HepG2 (cell line): ENCODE measurements around the gene C20orf204. TPM values are rescaled to one million over a fixed set of nuclear protein-coding genes. Genes with fewer than 3 reads are reported as not detected.

Experiments
- ATAC-seq: fragments of 200-7000 bp; cut with Tn5 transposase; 3 replicates; pipeline ENCODE4 v1.9.1; 2020; ENCODE audit warnings: mild to moderate bottlenecking, moderate library complexity
- BruUV-seq: library from RNA; stranded (reverse); fragments of 400-500 nt; replicated peaks from 2 replicates; lab custom pipeline; 2021; lab: Mats Ljungman, UMichigan
- CTCF ChIA-PET: fragments of 300-600 bp; formaldehyde crosslinking; extraction: SDS; loops from one replicate; lab custom pipeline; 2021; ENCODE audit warnings: low total read pairs, inconsistent platforms, low intra/inter-chr PET ratio; lab: Yijun Ruan, JAX
- POLR2A ChIA-PET: fragments of 350-600 bp; sonication (Branson Sonifier 250); formaldehyde crosslinking; loops from one replicate; lab custom pipeline; 2020; ENCODE audit warnings: antibody characterized with exemption, inconsistent platforms; lab: Yijun Ruan, JAX
- DNase-seq: peaks from one replicate; pipeline ENCODE4 v3.0.0-alpha.2; 2015; ENCODE audit warnings: low spot score
- FAIRE-seq: peaks from 3 replicates; lab custom pipeline; 2011; peaks lifted over from hg19 to GRCh38; lab: Jason Lieb, UNC
- H2AFZ ChIP-seq: one replicate; pipeline ENCODE4 v1.6.1; 2011; ENCODE audit warnings: low read length, inconsistent platforms
- H3K27ac ChIP-seq: fragments of 300-600 bp; 3 replicates; pipeline ENCODE4 v1.8.0; 2011; ENCODE audit warnings: mixed run types, mild to moderate bottlenecking, mixed read lengths, low read length, inconsistent platforms; ENCODE audit not compliant: insufficient read depth; ENCODE audit errors: extremely low read length
- H3K27me3 ChIP-seq, 2 experiments: fragments of 200-600 bp in 1 of 2; 2 replicates in 1 of 2; 3 replicates in 1 of 2; pipeline versions ENCODE4 v1.6.0 to v1.8.0; 2011; ENCODE audit warnings: low read length in 2 of 2, mild to moderate bottlenecking in 2 of 2, moderate library complexity in 2 of 2, inconsistent platforms in 1 of 2; ENCODE audit not compliant: insufficient read depth in 2 of 2, control insufficient read depth in 1 of 2
- H3K36me3 ChIP-seq, 2 experiments: fragments of 200-600 bp in 1 of 2; replicated peaks in 1 of 2; 2 replicates in 1 of 2; 3 replicates in 1 of 2; pipeline versions ENCODE4 v1.5.1 to v1.8.0; 2011; ENCODE audit warnings: low read length in 2 of 2, inconsistent platforms in 1 of 2; ENCODE audit not compliant: insufficient read depth in 2 of 2, control insufficient read depth in 1 of 2
- H3K4me1 ChIP-seq: 2 replicates; pipeline ENCODE4 v1.5.1; 2012; ENCODE audit warnings: low read length, inconsistent platforms; ENCODE audit not compliant: insufficient read depth
- H3K4me2 ChIP-seq: 2 replicates; pipeline ENCODE4 v1.6.0; 2011; ENCODE audit warnings: low read depth, low read length, inconsistent platforms
- H3K4me3 ChIP-seq, 3 experiments: fragments of 200-600 bp in 1 of 3; sonication (generic), shearing (Covaris generic) in 1 of 3; replicated peaks in 1 of 3; 2 replicates each; pipeline ENCODE4 v1.5.1; 2011 to 2016; ENCODE audit warnings: low read length in 3 of 3, inconsistent platforms in 2 of 3, low read depth in 2 of 3, mild to moderate bottlenecking in 2 of 3, control low read depth in 1 of 3, mixed read lengths in 1 of 3; ENCODE audit not compliant: insufficient read depth in 1 of 3
- H3K79me2 ChIP-seq: one replicate; pipeline ENCODE4 v1.6.1; 2011; ENCODE audit warnings: low read length, inconsistent platforms; ENCODE audit not compliant: insufficient read depth
- H3K9ac ChIP-seq: 2 replicates; pipeline ENCODE4 v1.6.0; 2011; ENCODE audit warnings: mild to moderate bottlenecking, low read depth, low read length, inconsistent platforms; ENCODE audit not compliant: insufficient read depth
- H3K9me3 ChIP-seq: 2 replicates; pipeline ENCODE4 v1.5.1; 2012; ENCODE audit warnings: mild to moderate bottlenecking, low read length
- H4K20me1 ChIP-seq: 2 replicates; pipeline ENCODE4 v1.6.0; 2011; ENCODE audit warnings: inconsistent platforms, mild to moderate bottlenecking, low read length, moderate library complexity; ENCODE audit not compliant: insufficient read depth
- AGO2 ChIP-seq: fragments of 200-400 bp; formaldehyde crosslinking; optimal IDR thresholded peaks from 2 replicates; pipeline ENCODE3; 2017; ENCODE audit warnings: mild to moderate bottlenecking, low read depth, low read length, moderate library complexity
- DZIP1 ChIP-seq: sonication (generic); formaldehyde crosslinking; IDR thresholded peaks from 2 replicates; pipeline ENCODE4 v1.5.0; 2020; ENCODE audit warnings: mild to moderate bottlenecking, missing genetic modification reagents
- IRF1 ChIP-seq: sonication (generic); formaldehyde crosslinking; IDR thresholded peaks from 2 replicates; pipeline ENCODE4 v1.4.0; 2020; ENCODE audit warnings: low read depth, mild to moderate bottlenecking, missing genetic modification reagents
- MNT ChIP-seq: fragments of 450-650 bp; IDR thresholded peaks from 2 replicates; pipeline ENCODE4 v1.6.1; 2016
- RBFOX2 ChIP-seq: fragments of 200-400 bp; formaldehyde crosslinking; IDR thresholded peaks from 2 replicates; pipeline ENCODE4 v1.6.1; 2017; ENCODE audit warnings: low read depth, mild to moderate bottlenecking, low read length
- WGBS: methylation state at CpG from one replicate; pipeline ENCODE4 v1.1.6; 2017; ENCODE audit warnings: low lambda C conversion rate; 5-methylcytosine and 5-hydroxymethylcytosine counted together
- in situ Hi-C: cut with HindIII; loops from 2 replicates; pipeline ENCODE4 v1.10.0; 2017; ENCODE audit warnings: low pct_unique_long_range_greater_than_20kb; ENCODE audit not compliant: extremely low pct_ligation_motif_present
- intact Hi-C: fragments of 100-400 bp; cut with micrococcal nuclease; formaldehyde crosslinking; loops from one replicate; pipeline ENCODE4 v1.10.0; 2022; ENCODE audit not compliant: unreplicated experiment
- polyA plus RNA-seq, 8 experiments: library from polyadenylated mRNA; depleted of rRNA in 3 of 8; stranded (reverse) in 7 of 8; unstranded in 1 of 8; fragments of >200 nt; fragmentation: Illumina TruSeq in 4 of 8; extraction: Trizol in 4 of 8; gene quantifications; 2 replicates each; pipeline versions ENCODE4 v1.2.1 to v1.2.3, GENCODE V29; 2011 to 2016; ENCODE audit warnings: low read depth in 4 of 8, missing spikeins in 1 of 8, mixed read lengths in 1 of 8; ENCODE audit not compliant: insufficient read depth in 1 of 8
- total RNA-seq, 5 experiments: library from RNA; depleted of rRNA; stranded (reverse); fragments of >200 nt; fragmentation: Illumina TruSeq; extraction: Trizol; gene quantifications; 2 replicates each; pipeline ENCODE4 v1.2.3, GENCODE V29; 2016; ENCODE audit warnings: low read depth in 1 of 5

The C20orf204 gene
- total and polyA plus RNA-seq, 2 of the 13 experiments (the other 11 are each of a cell fraction or from before 2014, with no cell fraction given): 22.1 to 80.0 TPM

- FAIRE-seq (no peak), DNase-seq (no peak)
- Histone ChIP-seq H3K79me2 (peaks cover 4% of the 10 kb centered on the region), H3K4me1 (peaks cover 12% of the 10 kb centered on the region), H4K20me1 (no peaks in the 10 kb centered on the region)
- BruUV-seq: no TSS peak
- TF ChIP-seq RBFOX2 (0 out of 2 replicates have a peak, but pooled peaks have one; percentile 42), AGO2 (peak; percentile 68), MNT (peak; percentile 43), DZIP1 (CRISPR knock-in tag) (peak; percentile 53; the same call in 1 of the 2 replicates), IRF1 (no peak)
- TF ChIP-seq, all 625 proteins: peak for 4
- POLR2A ChIA-PET: no interaction called here
- 97% methylated on average over 27 of the region's 38 CpGs for WGBS
- Histone ChIP-seq H3K36me3 (peaks cover 59 to 76% of the 10 kb centered on the region in 2 experiments), H3K4me2 (no peak overlapping the region), H3K4me3 (no peak overlapping the region), H3K9ac (no peak overlapping the region), H3K27me3 (no peaks in the 10 kb centered on the region), H3K27ac (no peak overlapping the region), H3K9me3 (no peaks in the 10 kb centered on the region), H2AFZ (no peak overlapping the region)
- intact Hi-C loops: no loop called here
- in situ Hi-C loops: no loop called here
- CTCF ChIA-PET: no interaction called here
- ATAC-seq: no peak
These were observed 6.5 kb upstream of the C20orf204 start for GRCh38 chr20:64029293-64030117.
